Measurements from ENCODE around the gene HCN2. TPM values are rescaled to one million over a fixed set of nuclear protein-coding genes. Genes with fewer than 3 reads are reported as not detected.

The HCN2 gene
- total and polyA plus RNA-seq, 2 of the 8 experiments (the other 6 are each of a cell fraction or from before 2014, with no cell fraction given), result 1.0 to 4.0 TPM

- TF ChIP-seq YY1 (IDR thresholded peaks at IDR 0.05; ENCODE audit: low read depth, low read length), result no peak
- TF ChIP-seq BACH1 (IDR thresholded peaks at IDR 0.05; ENCODE audit: low read length), result no peak
- TF ChIP-seq CREB1 (IDR thresholded peaks at IDR 0.05), result no peak
- TF ChIP-seq EZH2 (IDR thresholded peaks at IDR 0.05; ENCODE audit: low read depth, low read length, severe bottlenecking), result no peak
- no peak for TF ChIP-seq MAFK (IDR thresholded peaks at IDR 0.05; ENCODE audit: low read depth, low read length)
Observed at GRCh38 chr19:643736-644135, 54.1 kb downstream of the HCN2 start (continued).
